ENCODE measurements around the gene CRKL.

Gene CRKL

DNA sequence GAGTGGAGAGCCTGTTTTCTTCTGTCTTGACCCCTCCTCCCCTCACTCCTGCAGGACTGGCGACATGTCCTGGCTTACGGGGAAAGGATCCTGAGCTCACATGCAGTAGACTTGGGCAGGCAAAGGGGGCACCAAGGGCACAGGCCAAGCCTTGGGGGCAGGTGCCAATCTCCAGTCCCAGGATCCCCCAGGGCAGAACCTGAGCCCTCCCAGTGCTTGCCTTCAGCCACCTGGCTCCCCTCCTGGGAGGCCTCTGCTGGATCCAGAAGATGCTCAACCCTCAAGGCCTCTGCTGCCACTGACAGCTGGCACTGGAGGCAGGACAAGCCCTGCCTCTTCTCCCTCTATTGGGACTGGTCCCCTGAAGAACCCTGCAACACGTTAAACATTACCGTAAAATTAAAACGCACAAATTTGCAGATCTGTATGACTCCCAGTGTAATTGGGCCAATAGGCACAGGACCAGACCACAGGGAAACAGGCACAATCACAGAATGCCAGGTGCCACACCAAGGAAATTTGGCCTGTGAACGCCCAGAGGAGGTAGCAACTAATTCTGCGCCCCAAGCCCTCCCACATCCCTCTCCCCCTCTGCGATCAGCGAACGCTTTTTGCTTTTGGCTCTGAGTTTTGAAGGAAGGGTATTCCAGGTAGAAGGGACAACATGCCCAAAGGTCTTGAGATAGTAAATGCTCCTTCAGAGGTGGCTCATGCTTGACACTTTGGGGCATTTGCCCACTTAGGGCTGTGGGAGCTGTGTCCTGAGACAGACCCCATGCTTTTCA lies 63.9 kb downstream of the CRKL start (continued):
- peak; percentile 53 for TF ChIP-seq HIC1 (tag by site-specific recombination; IDR thresholded peaks at IDR 0.05)
- no peak for TF ChIP-seq ZNF302 (tag by site-specific recombination; IDR thresholded peaks at IDR 0.05; ENCODE audit: low read depth)
- no peak for TF ChIP-seq ZNF843 (tag by site-specific recombination; IDR thresholded peaks at IDR 0.05)
- no peak for TF ChIP-seq SP7 (tag by site-specific recombination; IDR thresholded peaks at IDR 0.05)
- no peak for TF ChIP-seq ZNF184 (tag by site-specific recombination; IDR thresholded peaks at IDR 0.05)
- TF ChIP-seq ZNF561 (tag by site-specific recombination; IDR thresholded peaks at IDR 0.05; ENCODE audit: borderline replicate concordance) = no peak
- TF ChIP-seq ZNF175 (tag by site-specific recombination; IDR thresholded peaks at IDR 0.05) = no peak
- TF ChIP-seq, protein P1, sequence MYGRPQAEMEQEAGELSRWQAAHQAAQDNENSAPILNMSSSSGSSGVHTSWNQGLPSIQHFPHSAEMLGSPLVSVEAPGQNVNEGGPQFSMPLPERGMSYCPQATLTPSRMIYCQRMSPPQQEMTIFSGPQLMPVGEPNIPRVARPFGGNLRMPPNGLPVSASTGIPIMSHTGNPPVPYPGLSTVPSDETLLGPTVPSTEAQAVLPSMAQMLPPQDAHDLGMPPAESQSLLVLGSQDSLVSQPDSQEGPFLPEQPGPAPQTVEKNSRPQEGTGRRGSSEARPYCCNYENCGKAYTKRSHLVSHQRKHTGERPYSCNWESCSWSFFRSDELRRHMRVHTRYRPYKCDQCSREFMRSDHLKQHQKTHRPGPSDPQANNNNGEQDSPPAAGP (tag by site-specific recombination; IDR thresholded peaks at IDR 0.05) = no peak

DNA sequence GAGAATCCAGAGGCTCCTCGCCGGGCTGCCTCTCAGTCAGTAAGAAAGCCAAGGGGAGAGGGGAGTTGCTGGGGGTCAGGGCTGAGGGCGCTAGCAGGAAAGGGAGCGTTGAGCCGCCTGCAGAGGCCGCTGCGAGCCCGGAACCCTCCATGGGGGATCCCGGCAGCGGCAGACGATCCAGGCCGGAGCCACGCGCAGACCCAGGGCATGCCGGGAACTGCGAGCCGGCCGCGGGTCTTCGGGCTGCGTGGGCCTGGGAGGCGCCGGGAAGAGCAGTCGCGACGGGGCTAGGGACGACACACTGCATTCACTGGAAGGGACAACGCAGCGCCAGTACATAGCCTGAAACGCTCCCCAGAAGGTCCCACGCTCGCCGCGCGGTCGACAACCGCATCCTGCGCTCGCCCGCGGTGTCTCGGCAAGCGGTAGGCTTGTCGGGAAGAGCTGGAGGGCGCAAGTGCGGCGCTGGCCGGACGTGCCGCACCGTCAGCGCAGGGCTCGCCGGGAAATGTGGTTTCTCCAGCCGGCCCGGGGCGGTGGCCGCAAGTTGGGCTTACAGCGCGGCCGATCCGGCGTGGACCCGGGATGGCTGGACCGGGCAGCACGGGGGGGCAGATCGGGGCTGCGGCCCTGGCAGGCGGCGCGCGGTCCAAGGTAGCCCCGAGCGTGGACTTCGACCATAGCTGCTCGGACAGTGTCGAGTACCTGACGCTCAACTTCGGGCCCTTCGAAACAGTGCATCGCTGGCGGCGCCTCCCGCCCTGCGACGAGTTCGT lies 64.8 kb downstream of the CRKL start, which contains the start of gene LZTR1:
Gene LZTR1 (plus strand): TSS at position 511 of the 776 bp plus-strand sequence. CDS start 75 bp downstream, at position 586.
- Histone ChIP-seq H3K4me1 (ENCODE audit: control insufficient read depth, insufficient read depth, low read length) (no peaks in the 10 kb centered on the region), H3K36me3 (ENCODE audit: control insufficient read depth in 2 of 2, insufficient read depth in 1 of 2, low read length in 2 of 2) (peaks cover 4 to 33% of the 10 kb centered on the region in 2 experiments; a peak in 2 of 3 replicates), H3K9me3 (ENCODE audit: control insufficient read depth, insufficient read depth, low read depth, low read length) (no peaks in the 10 kb centered on the region), H3K27ac (ENCODE audit: extremely low read depth, low read depth, low read length) (peak within 1 kb of the TSS; percentile 62), H3K4me3 (ENCODE audit: low read depth, low read length) (peak within 1 kb of the TSS; percentile 78)
- POLR2A ChIA-PET = interaction anchor here (0.6 to 3.7 kb wide), 41 partner anchors 9 to 204 kb away, joined by 3 to 80 read pairs (median 4); partner anchors contain the start of genes AIFM3, CRKL, P2RX6 and THAP7
- CTCF ChIA-PET = interaction anchor here (0.6 to 3.2 kb wide), 15 partner anchors 9 to 208 kb away, joined by 3 to 14 read pairs (median 4); partner anchors contain the start of gene AIFM3
- TF ChIP-seq PRDM4 (tag by site-specific recombination; IDR thresholded peaks at IDR 0.05) (0 out of 2 replicates have a peak, but pooled peaks have one; percentile 10), ZNF354C (tag by site-specific recombination; IDR thresholded peaks at IDR 0.05; ENCODE audit: borderline replicate concordance, low read depth) (no peak), ZNF544 (tag by site-specific recombination; IDR thresholded peaks at IDR 0.05) (no peak), ZFP3 (tag by site-specific recombination; IDR thresholded peaks at IDR 0.05; ENCODE audit: low read depth) (no peak), ZNF571 (tag by site-specific recombination; IDR thresholded peaks at IDR 0.05) (no peak), ZSCAN18 (tag by site-specific recombination; IDR thresholded peaks at IDR 0.05) (no peak; the same call in 1 of the 2 replicates), ZNF175 (tag by site-specific recombination; IDR thresholded peaks at IDR 0.05) (no peak), SP3 (tag by site-specific recombination; IDR thresholded peaks at IDR 0.05) (peak; percentile 38; the same call in 1 of the 2 replicates), ZNF132 (tag by site-specific recombination; IDR thresholded peaks at IDR 0.05; ENCODE audit: borderline replicate concordance) (no peak), ZNF624 (tag by site-specific recombination; IDR thresholded peaks at IDR 0.05) (no peak)
- TF ChIP-seq, protein P2, sequence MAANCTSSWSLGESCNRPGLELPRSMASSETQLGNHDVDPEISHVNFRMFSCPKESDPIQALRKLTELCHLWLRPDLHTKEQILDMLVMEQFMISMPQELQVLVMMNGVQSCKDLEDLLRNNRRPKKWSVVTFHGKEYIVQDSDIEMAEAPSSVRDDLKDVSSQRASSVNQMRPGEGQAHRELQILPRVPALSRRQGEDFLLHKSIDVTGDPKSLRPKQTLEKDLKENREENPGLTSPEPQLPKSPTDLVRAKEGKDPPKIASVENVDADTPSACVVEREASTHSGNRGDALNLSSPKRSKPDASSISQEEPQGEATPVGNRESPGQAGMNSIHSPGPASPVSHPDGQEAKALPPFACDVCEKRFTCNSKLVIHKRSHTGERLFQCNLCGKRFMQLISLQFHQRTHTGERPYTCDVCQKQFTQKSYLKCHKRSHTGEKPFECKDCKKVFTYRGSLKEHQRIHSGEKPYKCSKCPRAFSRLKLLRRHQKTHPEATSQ (tag by site-specific recombination; IDR thresholded peaks at IDR 0.05) = peak; percentile 91
- TF ChIP-seq, protein P3, sequence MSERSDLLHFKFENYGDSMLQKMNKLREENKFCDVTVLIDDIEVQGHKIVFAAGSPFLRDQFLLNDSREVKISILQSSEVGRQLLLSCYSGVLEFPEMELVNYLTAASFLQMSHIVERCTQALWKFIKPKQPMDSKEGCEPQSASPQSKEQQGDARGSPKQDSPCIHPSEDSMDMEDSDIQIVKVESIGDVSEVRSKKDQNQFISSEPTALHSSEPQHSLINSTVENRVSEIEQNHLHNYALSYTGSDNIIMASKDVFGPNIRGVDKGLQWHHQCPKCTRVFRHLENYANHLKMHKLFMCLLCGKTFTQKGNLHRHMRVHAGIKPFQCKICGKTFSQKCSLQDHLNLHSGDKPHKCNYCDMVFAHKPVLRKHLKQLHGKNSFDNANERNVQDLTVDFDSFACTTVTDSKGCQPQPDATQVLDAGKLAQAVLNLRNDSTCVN (tag by site-specific recombination; optimal IDR thresholded peaks at IDR 0.05) = peak; percentile 95
- TF ChIP-seq, protein P4, sequence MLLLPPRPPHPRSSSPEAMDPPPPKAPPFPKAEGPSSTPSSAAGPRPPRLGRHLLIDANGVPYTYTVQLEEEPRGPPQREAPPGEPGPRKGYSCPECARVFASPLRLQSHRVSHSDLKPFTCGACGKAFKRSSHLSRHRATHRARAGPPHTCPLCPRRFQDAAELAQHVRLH (tag by site-specific recombination; IDR thresholded peaks at IDR 0.05) = peak; percentile 69; the same call in 1 of the 2 replicates
- TF ChIP-seq, protein P5, sequence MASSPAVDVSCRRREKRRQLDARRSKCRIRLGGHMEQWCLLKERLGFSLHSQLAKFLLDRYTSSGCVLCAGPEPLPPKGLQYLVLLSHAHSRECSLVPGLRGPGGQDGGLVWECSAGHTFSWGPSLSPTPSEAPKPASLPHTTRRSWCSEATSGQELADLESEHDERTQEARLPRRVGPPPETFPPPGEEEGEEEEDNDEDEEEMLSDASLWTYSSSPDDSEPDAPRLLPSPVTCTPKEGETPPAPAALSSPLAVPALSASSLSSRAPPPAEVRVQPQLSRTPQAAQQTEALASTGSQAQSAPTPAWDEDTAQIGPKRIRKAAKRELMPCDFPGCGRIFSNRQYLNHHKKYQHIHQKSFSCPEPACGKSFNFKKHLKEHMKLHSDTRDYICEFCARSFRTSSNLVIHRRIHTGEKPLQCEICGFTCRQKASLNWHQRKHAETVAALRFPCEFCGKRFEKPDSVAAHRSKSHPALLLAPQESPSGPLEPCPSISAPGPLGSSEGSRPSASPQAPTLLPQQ (tag by site-specific recombination; IDR thresholded peaks at IDR 0.05) = peak; percentile 88

All from HEK293 (cell line).